HG03097 (cell line): ENCODE data around the gene EIF1AD.
A peak's percentile ranks its signal among the peaks of the same experiment; 100 is the strongest.
"Not testable (repeated sequence)": the region's sequence is repeated elsewhere in the genome, so short reads cannot be mapped to it uniquely, and the experiment has no call there.

Source experiments
- ATAC-seq: cut with Tn5 transposase; IDR thresholded peaks from one replicate; pipeline ENCODE4 v1.9.1; 2021; ENCODE audit not compliant: unreplicated experiment, low FRiP score

Gene EIF1AD, protein sequence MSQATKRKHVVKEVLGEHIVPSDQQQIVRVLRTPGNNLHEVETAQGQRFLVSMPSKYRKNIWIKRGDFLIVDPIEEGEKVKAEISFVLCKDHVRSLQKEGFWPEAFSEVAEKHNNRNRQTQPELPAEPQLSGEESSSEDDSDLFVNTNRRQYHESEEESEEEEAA

DNA sequence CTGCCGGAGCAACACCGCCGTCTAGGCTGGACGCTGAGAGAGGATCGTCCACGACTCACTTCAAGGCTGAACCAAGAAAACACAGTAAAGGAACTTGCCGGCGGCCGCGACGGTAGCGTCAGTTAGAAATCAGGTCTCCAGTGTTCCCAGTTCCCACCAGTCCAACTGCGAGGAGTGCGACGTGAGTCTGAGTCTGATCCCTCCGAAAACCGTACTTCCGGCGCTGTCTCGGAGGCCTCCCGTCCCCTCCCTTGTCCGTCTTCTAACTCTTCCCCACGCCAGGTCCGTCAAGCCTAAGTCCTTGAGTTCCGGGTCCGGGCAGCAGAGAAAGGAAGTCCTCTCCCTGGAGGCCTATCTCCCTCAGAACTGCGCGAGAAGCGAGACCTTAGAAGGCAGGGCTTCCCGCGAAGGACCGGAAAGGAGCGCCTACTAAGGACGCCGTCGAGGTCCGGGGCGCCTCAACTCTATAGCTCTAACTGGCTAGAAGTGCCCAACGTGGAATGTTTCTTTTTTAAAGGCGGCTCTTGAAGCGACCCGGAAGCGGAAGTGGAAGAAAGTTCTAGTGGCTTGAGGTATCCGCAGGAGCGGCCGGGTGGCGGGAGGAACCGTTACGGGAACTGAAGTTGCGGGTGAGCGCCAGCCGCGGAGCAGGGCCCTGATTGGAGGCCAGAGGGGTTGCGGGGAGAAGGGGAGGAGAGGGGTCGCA lies at the start of gene EIF1AD, which contains the start of gene BANF1:
Gene EIF1AD (minus strand): TSS at position 216 of the 706 bp plus-strand sequence. CDS start 1,768 bp downstream, outside the sequence.
Gene BANF1 (plus strand): TSS at position 562 of the 706 bp plus-strand sequence. CDS start 748 bp downstream, outside the sequence.
- ATAC-seq, result peak; percentile 64

DNA sequence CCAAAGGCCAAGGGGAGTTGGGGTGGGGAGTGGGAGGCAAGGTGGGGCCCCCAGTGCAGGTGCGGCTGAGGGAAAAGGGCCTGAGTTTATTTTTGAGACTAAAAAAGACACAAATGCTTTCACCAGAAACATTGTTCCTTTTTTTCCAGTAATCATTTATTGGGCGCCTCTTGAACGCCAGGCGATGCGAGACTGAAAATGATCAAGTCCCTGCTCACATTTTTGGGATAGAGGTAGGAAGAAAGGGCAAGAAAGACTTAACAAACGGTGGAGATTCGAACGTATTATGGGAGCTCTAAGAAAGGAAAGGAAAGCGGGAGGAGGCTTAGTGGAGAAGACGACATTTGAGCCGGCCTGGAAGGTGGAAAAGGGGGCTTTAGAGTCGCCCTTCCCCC lies 49.4 kb upstream of the EIF1AD start:
- ATAC-seq, result no peak

DNA sequence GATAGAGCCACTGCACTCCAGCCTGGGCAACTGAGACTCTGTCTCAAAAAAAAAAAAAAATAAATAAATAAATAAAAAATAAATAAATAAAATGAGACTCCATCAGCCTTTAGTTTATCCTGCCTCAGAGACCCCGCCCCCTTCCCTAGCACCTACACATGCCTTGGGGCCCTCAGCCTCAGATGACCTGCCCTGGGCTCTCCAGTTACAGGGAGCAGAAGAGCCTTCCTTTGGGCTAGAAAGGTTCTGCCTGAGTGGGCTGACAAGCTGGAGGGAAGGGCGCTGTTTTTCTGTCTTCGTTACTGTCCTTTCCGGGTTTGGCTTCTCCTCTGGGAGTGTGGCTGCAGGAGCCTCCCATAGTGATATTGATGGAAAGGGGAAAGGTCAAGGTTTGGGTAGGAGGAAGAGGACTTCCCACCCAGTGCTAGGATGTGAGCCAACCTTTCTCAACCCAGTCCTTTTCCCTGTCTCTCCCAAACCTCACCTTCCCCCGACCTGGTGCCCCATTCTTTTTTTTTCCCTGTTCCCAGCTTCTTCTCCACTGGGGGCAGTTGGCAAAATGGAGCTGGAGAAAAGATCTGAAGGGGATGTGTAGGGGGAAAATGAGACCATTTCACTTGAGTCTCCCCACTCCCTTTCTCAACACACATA lies 48.7 kb upstream of the EIF1AD start:
- no peak for ATAC-seq

DNA sequence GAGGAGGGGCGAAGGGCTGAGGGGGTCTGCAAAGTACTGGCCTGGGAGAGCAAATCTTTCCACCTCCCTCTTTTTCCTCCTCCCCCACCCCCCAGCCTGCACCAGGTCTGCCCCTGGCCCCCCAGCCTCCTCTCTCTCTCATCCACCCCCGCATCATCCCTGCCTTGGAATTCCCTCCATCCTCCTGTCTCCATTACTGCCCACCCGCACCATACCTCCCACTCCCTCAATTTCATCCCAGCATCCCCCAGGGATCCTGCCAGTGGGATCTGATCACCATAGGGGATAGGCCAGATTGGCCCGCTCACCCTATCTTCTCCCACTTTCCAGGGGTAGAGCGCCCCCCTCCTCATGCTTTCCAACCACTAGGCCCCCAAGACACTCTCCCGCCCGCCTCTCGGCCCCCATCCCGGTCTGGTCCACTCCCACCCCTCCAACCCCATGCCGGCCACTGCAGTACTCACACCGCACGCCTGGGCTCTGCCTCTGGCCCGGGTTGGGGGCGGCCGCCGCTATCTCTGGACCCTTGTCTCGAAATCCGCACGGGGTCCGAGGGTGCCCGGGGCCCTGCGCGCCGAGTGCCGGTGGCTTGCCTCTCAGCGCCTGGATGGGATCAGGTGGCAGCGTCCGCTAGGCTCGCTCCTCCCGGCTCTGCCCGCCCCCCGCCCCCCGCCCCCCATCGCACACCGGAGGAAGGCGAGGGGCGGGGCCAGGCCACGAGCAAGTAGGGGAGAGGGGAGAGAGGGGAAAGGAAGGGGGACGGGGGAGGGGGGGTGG lies 46.8 kb upstream of the EIF1AD start, which contains the start of gene GAL3ST3:
Gene GAL3ST3 (minus strand): TSS at position 615 of the 777 bp plus-strand sequence. CDS start 3,746 bp downstream, outside the sequence.
- ATAC-seq, result no peak

DNA sequence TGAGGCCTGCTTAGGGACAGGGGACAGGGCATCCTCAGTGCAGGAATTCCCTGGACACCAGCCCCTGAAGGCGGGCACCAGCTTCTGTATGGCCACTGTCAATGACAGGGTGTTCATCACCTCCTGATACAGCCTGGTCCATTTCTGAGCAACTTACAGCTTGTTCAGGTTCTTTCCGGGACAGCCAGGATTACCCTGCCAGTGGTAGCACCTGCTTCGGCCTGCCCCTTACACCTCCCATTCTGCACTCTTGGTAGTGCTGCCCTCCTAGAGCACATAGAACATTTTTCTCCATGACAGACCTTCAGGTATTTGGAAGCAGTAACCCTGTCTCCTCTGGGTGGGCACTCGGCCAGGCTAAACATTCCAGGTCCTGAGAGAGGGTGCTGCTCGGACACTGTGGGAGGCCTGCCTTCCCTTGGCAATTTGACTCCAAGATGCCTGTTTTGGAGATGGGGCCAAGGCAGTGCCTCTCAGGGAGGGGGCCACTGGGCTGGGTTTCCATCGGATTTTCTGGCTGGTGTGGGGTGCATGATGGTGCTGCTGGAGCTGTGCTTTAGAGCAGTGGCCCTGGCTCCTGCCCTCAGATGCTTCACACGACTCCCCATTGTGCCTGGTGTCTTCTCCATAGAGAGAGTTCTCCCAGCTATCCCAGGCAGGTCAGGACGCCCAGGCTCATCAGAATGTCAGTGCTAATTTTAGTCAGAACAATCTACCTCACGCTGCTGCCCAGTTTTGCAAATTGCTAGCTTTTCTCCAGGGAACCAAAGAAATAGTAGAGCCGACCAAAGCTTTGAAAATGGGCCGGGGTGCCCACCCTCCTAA lies 45.8 kb upstream of the EIF1AD start:
- ATAC-seq, result no peak

DNA sequence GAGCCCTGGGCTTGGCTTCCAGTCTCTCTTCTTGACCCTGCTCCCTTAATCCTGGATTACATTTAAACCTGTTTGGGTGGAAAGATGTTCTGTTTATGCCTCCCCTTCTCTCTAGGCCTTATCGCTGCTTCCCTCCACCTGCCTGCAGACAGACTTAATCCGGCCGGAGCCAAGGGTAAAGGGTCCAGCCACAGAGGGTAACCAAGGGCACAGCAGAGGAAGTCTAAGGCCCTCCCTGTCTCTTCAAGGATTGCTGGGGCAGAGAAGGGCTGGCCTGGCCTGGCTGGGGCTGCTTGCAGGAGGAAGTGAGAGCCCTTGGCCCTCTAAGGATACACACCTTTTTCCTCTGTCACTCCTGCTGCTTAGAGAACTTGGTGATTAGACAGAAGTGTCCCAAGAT lies 44.9 kb upstream of the EIF1AD start:
- no peak for ATAC-seq

DNA sequence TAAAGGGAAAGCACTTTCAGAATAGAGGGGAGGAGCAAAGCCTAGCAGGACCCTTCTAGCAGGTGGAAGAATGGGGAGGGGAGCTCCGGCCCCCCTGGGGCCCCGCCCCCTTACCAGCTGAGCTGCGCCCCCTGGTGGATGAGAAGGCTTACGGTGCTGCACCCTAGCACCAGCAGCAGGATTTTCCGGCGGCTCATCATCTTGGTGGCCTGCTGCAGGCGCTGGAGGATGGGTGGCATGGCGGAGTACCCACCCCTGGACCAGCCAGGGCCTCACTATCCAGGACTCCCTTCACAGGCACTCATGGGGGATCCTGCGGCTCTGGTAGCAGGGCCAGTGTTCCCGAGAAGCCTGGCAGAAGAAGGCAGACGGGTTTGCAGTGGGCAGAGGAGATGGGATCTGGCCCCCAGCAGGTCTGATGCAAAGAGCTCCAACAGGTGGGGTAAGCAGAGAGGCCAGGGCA lies 43.3 kb upstream of the EIF1AD start:
- peak; percentile 64 for ATAC-seq

DNA sequence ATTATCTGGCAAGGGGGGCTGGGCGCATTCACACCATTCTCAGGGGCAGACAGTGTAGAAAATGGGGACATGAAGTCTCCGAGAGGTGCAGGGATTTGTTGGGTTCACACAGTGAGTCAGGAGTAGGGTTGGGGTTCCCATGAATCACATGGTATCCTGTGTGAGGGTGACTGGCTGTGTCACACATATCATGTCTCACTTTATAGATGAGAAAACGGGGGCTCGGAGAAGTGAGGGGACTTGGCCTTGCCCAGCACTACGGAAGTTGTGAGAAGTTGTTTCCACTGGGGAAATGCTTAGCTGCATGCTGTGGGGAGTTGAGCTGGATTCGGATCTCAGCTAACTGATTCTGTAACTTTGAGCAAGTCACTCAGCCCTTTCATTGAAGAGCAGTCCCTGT lies 42.8 kb upstream of the EIF1AD start:
- ATAC-seq, result no peak

DNA sequence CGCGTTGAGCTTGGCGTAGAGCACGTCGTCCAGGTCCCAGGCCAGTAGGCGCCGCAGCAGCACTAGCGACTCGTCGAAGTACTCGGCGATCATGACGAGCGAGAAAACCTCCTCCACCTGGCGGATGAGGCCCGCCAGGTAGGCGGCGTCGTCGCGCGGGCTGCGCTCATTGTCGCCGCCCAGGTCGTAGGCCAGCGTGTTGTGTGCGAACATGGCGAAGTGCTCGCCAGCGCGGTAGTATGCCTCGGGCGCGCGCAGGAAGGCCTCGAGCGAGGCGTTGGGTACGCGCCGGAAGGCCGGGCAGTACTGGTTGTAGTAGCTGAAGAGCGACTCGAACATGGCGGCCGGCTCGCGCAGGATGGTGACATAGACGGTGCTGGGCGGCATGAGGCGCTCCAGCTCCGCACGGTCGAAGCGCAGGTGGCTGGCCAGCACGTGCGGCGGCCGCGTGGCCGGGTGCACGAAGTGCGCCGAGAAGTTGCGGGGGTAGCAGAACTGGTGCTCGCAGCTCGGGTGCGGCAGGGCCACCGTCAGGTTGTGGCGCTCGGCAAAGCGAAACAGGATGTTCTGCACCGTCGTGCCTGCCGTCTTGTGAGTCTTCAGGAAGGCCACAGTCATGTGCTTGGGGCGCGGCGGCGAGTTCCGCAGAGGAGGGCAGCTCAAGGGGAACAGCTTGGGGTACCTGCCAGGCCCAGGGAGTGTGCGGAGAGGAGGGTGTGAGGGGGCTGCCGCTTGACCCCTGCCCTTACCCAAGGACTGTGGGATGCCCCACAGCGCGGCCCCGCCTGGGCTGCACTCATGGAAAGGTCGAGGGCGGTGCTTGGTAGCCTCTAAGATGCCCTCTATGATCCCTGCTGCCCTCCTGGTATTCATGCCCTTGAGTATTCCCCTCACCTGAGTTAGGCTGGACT lies 41.3 kb upstream of the EIF1AD start:
- no peak for ATAC-seq

DNA sequence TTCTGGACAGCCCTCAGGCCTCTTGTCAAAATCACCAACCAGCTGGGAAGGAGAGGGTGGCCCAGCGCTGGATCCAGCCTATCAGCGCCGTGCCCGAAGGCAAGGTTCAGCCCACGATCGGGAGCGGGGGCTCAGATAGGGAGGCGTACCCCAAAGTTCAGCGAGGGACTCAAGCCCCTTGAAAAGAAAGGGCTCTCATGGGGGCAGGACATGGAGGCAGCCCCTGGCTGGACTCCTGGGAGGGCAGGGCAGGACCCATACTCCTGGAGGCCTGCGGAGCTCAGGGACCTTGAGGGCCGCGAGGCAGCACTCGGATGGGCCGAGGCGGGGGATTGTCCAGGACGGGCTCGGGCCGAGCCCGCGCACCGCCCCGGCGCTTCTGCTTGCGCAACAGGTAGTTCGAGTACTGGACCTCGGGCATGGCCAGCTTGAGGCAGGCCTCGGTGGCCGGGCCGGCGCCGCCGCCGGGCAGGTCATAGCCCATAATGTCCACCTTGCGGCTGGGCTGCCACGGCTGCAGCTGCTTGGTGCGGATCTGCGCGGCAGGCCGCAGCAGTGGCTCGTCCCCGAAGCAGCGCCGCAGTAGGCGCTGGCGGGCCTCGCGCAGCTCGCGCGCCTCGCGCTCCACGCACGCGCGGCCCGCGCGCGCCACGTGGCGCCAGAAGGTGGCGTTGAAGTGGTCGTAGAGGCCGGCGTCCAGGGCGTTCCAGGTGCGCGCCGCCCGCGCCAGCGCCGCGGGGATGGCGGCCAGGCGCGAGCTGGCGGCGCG lies 40.5 kb upstream of the EIF1AD start:
- no peak for ATAC-seq

DNA sequence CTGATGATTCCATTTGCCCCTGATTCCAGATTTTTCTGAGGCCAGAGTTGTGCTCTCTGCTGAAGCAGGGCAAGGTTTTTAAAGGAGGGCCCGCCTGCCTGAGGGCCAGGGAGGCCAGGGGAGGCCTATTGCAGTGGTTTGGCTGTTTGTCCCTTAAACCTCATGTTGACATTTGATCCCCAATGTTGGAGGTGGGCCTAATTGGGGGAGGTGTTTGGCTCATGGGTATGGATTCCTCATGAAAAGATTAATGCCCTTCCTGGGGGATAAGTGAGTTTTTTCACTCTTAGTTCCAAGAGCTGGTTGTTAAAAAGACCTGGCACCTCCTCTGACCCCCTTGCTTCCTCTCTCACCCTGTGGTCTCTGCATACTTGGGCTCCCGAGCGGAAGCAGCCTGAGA lies 37.8 kb upstream of the EIF1AD start:
- no peak for ATAC-seq

DNA sequence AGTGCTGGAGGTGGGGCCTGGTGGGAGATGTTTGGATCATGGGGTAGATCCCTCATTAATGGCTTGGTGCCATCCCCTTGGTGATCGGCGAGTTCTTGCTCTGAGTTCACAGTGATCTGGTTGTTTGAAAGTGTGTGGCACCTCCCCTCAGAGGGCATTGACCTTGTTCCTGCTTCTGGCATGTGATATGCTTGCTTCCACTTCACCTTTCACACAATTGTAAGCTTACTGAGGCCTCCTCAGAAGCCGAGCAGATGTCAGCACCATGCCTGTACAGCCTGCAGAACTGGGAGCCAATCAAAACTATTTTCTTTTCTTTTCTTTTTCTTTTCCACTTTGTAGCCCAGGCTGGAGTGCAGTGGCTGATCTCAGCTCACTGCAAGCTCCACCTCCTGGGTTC lies 35.4 kb upstream of the EIF1AD start:
- ATAC-seq, result no peak

DNA sequence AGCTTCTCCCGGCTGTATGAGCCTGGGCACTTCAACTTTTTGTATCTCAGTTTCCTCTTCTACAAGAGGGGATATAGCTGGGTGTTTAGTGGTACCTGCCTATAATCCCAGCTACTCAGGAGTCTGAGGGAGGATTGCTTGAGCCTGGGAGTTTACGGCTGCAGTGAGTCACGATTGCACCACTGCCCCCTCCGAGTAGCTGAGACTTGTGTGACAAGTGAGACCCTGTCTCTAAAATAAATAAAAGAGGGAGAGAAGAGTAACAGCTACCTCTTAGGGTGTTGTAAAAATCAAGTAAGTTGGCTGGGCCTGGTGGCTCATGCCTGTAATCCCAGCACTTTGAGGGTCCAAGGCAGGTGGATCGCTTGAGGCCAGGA lies 34.4 kb upstream of the EIF1AD start:
- ATAC-seq, result no peak

DNA sequence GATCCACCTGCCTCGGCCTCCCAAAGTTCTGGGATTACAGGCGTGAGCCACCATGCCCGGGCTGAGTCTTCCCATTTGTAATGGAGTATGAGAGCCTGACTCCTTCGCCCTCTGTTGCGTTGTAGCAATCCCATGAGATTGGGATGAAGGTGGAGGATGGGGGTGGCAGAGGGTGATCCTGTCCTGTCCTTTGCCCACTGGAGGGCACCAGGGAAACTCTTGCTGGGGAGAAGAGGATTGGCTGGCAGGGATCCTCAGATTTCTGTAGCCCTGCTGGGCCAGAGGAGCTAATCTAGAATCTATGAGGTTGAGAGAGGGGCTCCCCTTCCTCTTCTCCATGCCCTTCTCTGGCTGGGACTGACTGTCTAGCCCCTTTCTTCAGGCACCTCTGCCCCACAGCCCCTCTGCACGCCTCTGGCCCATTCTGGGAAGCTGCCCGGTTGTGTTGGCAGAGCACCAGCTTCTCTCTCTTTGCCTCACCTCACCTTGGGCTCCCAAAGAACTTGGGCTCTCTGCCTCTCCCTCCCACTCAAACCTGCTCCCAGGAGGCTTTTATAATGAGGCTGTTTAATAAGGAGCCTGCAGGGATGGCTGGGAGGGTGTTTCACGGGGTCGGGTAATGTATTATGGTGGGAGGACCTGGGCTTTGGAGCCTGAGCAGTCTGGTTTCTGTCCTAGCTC lies 33.8 kb upstream of the EIF1AD start:
- ATAC-seq, result no peak

DNA sequence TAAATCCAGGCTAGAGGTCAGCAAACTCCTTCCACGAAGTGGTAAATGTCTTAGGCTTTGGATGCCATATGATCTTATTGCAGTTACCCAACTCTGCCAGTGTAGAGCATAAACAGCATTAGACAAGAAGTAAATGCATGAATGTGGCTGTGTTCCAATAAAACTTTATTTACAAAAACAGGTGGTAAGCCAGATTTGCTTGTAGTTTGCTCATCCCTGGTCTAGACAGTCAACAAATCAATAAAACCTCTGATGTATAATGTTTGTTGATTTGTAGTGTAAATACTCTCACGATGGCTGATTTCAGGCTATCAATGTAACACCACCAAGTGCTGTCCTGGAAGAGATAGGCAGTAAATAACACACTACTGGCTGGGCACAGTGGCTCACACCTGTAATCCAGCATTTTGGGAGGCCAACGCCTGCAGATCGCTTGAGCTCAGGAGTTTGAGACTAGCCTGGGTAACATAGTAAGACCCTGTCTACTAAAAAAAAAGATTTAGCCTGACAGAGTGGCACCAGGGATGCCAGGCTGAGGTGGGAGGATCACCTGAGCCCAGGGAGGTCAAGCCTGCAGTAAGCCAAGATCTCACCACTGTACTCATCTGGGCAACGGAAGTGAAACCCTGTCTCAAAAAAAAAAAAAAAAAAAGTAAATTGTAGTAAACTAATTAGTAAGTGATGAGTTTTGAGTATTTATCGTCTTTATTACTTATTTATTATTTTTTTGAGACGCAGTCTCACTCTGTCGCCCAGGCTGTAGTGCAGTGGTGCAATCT lies 31.2 kb upstream of the EIF1AD start:
- no peak for ATAC-seq

DNA sequence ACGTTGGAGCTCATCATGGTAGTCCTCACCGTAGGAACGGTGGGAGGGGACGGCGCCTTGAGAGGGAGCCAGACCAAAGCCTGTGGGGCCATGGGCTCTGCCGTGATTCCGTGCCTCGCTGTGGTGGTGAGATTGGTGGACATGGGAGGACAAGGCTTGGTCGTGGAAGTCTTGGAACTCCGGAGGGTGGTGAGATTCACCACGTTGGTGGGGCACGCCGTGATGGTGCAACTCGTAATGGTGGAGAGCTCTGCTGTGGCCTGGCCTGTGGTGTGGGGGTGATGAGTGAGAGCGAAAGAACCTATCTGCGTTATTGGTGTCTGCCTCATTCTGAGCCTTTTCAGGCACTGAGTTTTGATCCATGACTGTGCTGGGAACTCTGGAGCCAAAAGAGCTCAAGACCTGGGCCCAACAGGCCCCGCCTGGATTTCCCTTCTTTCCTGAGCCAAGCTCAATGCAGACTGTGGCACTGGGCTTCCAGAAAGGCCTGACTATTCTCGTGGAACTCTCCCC lies 24.1 kb upstream of the EIF1AD start, which contains the start of gene CATSPER1:
Gene CATSPER1 (minus strand): TSS at position 463 of the 513 bp plus-strand sequence. CDS start 100 bp downstream, at position 363.
- ATAC-seq, result no peak

DNA sequence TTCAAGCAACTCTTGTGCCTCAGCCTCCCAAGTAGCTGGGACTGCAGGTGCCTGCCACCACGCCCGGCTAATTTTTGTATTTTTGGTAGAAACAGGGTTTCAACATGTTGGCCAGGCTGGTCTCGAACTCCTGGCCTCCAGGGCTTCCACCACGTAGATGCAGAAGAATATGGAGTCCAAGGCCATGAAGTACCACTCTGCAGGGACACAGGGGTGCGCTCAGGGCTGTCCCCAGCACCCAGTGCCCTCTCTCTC lies 21.2 kb upstream of the EIF1AD start:
- ATAC-seq, result not testable (repeated sequence)
